Measurements from ENCODE around the gene PFDN5.
A peak's percentile ranks its signal among the peaks of the same experiment; 100 is the strongest.
"Not testable (repeated sequence)": the region's sequence is repeated elsewhere in the genome, so short reads cannot be mapped to it uniquely, and the experiment has no call there.

Gene PFDN5

GRCh38 chr12:53328043-53328435, 32.7 kb downstream of the PFDN5 start:
- DNase-seq = peak; percentile 16 to 41

- DNase-seq = no peak
Measured at GRCh38 chr12:53330671-53331070, 35.3 kb downstream of the PFDN5 start.

DNA sequence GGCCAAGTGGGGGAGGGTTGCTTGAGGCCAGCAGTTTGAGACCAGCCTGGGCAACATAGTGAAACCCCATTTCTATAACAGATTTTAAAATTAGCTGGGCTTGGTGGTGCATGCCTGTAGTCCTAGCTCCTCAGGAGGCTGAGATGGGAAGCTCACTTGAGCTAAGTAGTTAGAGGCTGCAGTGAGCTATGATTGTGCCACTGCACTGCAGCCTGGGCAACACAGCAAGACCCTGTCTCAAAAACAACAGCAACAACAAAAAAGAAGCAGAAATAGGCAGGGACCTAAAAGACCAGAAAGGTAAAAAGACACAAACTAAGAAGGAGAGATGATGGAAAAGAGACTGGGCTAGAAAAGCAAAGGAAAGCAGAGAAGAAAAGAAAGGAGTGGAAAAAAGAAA, 37.0 kb downstream of the PFDN5 start:
- not testable (repeated sequence) for DNase-seq

DNA sequence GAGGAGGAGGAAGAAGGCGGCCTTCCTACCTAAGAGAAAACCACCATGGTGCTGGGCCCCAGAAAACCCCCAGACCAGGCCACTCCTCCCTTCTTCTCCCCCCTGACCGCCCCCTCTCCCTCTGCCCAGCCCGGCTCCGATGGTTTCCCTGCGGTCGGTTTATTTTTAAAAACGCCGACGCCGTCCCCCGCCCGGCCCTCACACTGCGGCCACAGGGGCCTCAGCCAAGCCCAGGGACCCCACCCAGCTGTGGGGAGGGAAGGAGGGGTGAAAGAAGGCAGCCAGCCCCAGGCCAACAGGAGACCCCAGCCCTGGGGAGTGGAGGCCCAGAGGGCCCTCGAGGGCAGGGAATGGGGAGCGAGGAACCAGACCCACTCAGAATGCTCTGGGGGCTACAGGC, 37.4 kb downstream of the PFDN5 start:
- DNase-seq = no peak

- DNase-seq = no peak
Measured at GRCh38 chr12:53333289-53333688, 37.9 kb downstream of the PFDN5 start.

- no peak for DNase-seq
Measured at GRCh38 chr12:53333845-53334244, 38.5 kb downstream of the PFDN5 start.

GRCh38 chr12:53334822-53335221, 39.5 kb downstream of the PFDN5 start:
- DNase-seq = no peak

DNA sequence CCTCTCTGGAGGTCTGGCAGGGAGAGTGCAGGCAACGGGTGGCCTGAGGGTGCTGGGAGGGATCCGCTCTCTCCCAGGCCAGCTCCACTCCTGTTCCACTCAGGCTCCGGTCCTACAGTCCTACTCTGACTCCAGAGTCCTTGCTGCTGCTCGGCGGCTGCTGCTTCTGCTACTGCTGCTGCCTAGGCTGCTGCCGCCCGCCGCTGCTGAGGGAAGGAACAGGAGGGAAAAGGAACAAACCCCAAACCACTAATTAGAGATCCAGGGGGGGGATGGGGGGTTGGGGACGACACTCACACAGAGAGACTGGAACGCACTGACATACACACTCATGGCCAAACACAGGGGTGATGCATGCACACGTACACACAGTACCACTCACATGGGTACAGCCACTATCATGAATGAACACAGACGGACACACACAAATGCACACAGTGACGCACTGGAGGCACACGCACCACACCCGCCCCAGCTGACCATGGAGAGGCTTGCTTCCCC, 40.9 kb downstream of the PFDN5 start, which contains the start of gene SP7:
SP7 (minus strand) TSS at position 174 of the 501 bp plus-strand sequence. CDS start 708 bp downstream, outside the sequence.
- DNase-seq = peak; percentile 39 to 51

DNA sequence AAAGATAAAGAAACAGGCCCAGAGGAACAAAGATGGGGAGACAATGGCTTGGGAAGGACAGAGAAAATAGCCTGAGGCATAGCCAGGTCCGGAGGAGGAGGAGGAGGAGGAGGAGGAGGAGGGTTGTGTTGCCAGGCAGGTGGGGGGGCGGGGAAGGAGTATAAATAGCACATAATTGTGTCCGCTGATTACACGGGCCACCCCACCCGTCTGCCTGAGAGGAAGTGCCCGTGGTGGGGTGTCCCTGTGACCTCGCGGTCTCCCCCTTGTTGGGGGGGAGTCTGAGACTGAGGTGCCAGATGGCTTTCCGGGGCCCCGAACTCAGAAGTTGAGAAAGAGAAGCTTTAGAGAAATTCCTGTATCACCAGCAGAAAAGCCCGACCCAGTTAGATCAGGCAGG, 42.7 kb downstream of the PFDN5 start:
- DNase-seq = no peak

GRCh38 chr12:53338916-53339315, 43.6 kb downstream of the PFDN5 start:
- no peak for DNase-seq

DNA sequence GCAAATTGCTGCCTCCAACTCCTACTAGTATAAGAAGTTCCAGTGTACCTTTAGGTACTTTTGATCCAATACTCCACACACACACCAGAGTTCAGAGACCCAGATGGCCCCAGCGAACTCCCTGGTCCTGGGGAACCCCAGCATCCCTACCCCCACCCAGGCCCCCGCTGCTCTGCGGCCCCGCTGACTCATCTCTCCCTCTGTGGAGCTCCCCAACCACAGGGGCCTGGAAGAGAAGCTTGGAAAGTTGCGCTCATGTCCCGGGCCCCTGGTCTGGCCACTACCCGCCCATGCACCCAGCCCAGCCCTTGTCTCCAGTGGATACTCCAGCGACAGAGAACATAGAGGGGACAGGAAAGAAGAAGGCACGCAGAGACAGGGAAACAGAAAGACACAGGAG, 45.1 kb downstream of the PFDN5 start:
- DNase-seq = no peak

- no peak for DNase-seq
Measured at GRCh38 chr12:53343449-53343848, 48.1 kb downstream of the PFDN5 start.

DNA sequence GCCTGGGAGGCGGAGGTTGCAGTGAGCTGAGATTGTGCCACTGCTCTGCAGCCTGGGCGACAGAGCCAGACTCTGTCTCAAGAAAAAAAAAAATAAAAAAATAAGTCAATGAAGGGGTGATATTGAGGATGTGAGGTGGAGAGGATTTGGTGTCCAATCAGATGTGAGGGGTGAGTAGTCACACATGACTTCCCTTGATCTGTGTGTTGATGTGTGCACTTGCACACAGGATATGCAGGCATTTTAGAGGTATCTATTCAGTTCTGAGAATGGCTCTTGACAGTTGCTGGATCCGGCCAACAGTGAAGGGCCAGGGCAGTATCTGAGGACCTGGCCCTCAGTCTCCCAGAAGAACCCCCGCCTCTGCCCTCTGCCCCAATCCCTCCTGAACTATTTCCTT, 48.6 kb downstream of the PFDN5 start:
- DNase-seq = no peak

DNA sequence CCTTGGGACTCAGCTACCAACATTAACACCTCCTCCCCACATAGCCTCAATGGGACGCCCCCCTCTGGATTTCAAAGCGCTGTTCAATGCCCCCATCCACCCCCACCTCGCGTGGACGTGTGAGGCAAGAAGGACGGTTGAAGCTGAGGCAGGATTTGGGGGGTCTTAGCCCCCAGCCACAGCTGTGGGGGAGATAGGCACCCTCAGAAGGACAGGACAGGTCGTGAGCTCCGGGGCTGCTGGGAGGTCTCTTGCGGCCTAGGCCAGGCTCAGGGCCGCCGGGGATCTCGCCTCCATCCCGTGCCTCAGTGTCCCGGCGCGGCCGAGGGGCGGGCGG, 49.1 kb downstream of the PFDN5 start:
- no peak for DNase-seq

- peak; percentile 75 to 82 for DNase-seq
Measured at GRCh38 chr12:53344824-53345485, 49.6 kb downstream of the PFDN5 start.

DNA sequence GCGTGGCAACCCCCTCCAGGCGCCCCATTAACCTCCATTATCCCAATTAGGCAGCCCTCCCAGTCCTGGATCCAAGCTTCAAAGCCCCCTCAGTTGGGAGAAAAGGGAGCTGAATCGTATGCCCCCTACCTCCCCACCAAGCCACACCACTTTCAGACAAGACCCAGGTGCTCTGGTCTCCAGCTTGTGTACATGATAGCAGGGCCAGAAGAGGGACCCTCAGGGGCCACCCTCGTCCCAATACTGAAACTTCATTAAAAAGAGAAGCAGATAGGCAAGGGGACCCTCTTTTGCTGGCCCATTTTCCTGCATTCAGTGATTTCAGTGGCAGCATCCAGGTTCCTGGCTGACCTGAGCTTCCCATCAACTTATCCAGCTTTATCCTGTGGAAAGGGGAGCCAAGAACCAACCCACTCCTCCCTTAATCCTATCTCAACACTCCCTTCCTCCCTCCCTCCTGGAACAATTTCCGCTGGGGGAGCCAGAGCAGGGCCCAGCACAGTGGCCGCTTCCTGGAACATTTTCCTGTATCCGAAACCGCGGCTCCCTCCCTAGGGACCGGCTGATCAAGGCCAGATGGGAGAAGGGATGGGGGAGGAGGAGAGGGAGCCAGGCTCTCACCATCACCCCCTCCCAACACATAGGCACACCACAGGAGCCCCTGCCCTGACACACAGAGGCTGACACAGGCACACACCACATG, 50.3 kb downstream of the PFDN5 start:
- DNase-seq = no peak

- no peak for DNase-seq
Measured at GRCh38 chr12:53346491-53346890, 51.1 kb downstream of the PFDN5 start.

- no peak for DNase-seq
Measured at GRCh38 chr12:53347905-53348304, 52.6 kb downstream of the PFDN5 start.

Data from Kasumi-1 (cell line).